HepG2 (cell line): Measurements from ENCODE around the gene ZNF792. TPM values are rescaled to one million over a fixed set of nuclear protein-coding genes. Genes with fewer than 3 reads are reported as not detected.
A peak's percentile ranks its signal among the peaks of the same experiment; 100 is the strongest.

Experiments used
- AKNA ChIP-seq: sonication (generic); formaldehyde crosslinking; IDR thresholded peaks from 2 replicates; pipeline ENCODE4 v1.4.0; 2020; ENCODE audit warnings: missing genetic modification reagents, borderline replicate concordance
- ARID2 ChIP-seq: sonication (generic); formaldehyde crosslinking; IDR thresholded peaks from 2 replicates; pipeline ENCODE4 v1.8.1; 2022; ENCODE audit warnings: mild to moderate bottlenecking, missing genetic modification reagents, borderline replicate concordance
- FUBP1 ChIP-seq: sonication (generic); formaldehyde crosslinking; IDR thresholded peaks from 2 replicates; pipeline ENCODE4 v1.5.1; 2020; ENCODE audit warnings: missing genetic modification reagents, mild to moderate bottlenecking, borderline replicate concordance
- MXD1 ChIP-seq: sonication (generic); formaldehyde crosslinking; IDR thresholded peaks from 2 replicates; pipeline ENCODE4 v1.4.0; 2020; ENCODE audit warnings: mild to moderate bottlenecking, missing genetic modification reagents
- SIX1 ChIP-seq: sonication (generic); formaldehyde crosslinking; IDR thresholded peaks from 2 replicates; pipeline ENCODE4 v1.4.0; 2020; ENCODE audit warnings: missing genetic modification reagents, borderline replicate concordance
- THAP7 ChIP-seq: sonication (generic); formaldehyde crosslinking; IDR thresholded peaks from 2 replicates; pipeline ENCODE4 v1.8.1; 2023; ENCODE audit warnings: mild to moderate bottlenecking, missing genetic modification reagents
- ZMYM3 ChIP-seq: sonication (generic); formaldehyde crosslinking; IDR thresholded peaks from 2 replicates; pipeline ENCODE4 v1.5.1; 2020; ENCODE audit warnings: mild to moderate bottlenecking, missing genetic modification reagents
- ZNF232 ChIP-seq: sonication (generic); formaldehyde crosslinking; IDR thresholded peaks from 2 replicates; pipeline ENCODE4 v1.4.0; 2020; ENCODE audit warnings: missing genetic modification reagents, borderline replicate concordance
- ZNF496 ChIP-seq: sonication (generic); formaldehyde crosslinking; IDR thresholded peaks from 2 replicates; pipeline ENCODE4 v1.8.1; 2023; ENCODE audit warnings: mild to moderate bottlenecking, moderate library complexity, missing genetic modification reagents; ENCODE audit not compliant: insufficient replicate concordance
- ZNF597 ChIP-seq: sonication (generic); formaldehyde crosslinking; IDR thresholded peaks from 2 replicates; pipeline ENCODE4 v1.5.0; 2020; ENCODE audit warnings: missing genetic modification reagents
- ZNF609 ChIP-seq: sonication (generic); formaldehyde crosslinking; IDR thresholded peaks from 2 replicates; pipeline ENCODE4 v1.4.0; 2020; ENCODE audit warnings: mild to moderate bottlenecking, missing genetic modification reagents, borderline replicate concordance
- ZNF772 ChIP-seq: sonication (generic); formaldehyde crosslinking; IDR thresholded peaks from 2 replicates; pipeline ENCODE4 v1.5.0; 2020; ENCODE audit warnings: mild to moderate bottlenecking, missing genetic modification reagents
- ZNF891 ChIP-seq: sonication (generic); formaldehyde crosslinking; IDR thresholded peaks from 2 replicates; pipeline ENCODE4 v1.5.0; 2020; ENCODE audit warnings: mild to moderate bottlenecking, missing genetic modification reagents
- polyA plus RNA-seq, 8 experiments: library from polyadenylated mRNA; depleted of rRNA in 3 of 8; stranded (reverse) in 7 of 8; unstranded in 1 of 8; fragments of >200 nt; fragmentation: Illumina TruSeq in 4 of 8; extraction: Trizol in 4 of 8; gene quantifications; 2 replicates each; pipeline versions ENCODE4 v1.2.1 to v1.2.3, GENCODE V29; 2011 to 2016; ENCODE audit warnings: low read depth in 4 of 8, missing spikeins in 1 of 8, mixed read lengths in 1 of 8; ENCODE audit not compliant: insufficient read depth in 1 of 8
- total RNA-seq, 5 experiments: library from RNA; depleted of rRNA; stranded (reverse); fragments of >200 nt; fragmentation: Illumina TruSeq; extraction: Trizol; gene quantifications; 2 replicates each; pipeline ENCODE4 v1.2.3, GENCODE V29; 2016; ENCODE audit warnings: low read depth in 1 of 5

Gene ZNF792
- total and polyA plus RNA-seq, 2 of the 13 experiments (the other 11 are each of a cell fraction or from before 2014, with no cell fraction given), result 5.5 to 11.5 TPM

GRCh38 chr19:35000647-35001501 lies 36.8 kb upstream of the ZNF792 start (continued):
- no peak for TF ChIP-seq SIX1 (CRISPR knock-in tag)
- 0 out of 2 replicates have a peak, but pooled peaks have one; percentile 46 for TF ChIP-seq ZNF772
- no peak for TF ChIP-seq MXD1
- TF ChIP-seq AKNA (CRISPR knock-in tag), result no peak
- no peak for TF ChIP-seq THAP7
- TF ChIP-seq ZMYM3 (CRISPR knock-in tag), result no peak
- no peak for TF ChIP-seq ZNF891 (CRISPR knock-in tag)
- no peak for TF ChIP-seq ZNF597 (CRISPR knock-in tag)
- no peak for TF ChIP-seq FUBP1
- peak; percentile 44; the same call in 1 of the 2 replicates for TF ChIP-seq ZNF609
- no peak for TF ChIP-seq ZNF232 (CRISPR knock-in tag)
- no peak for TF ChIP-seq ARID2
- no peak for TF ChIP-seq ZNF496 (CRISPR knock-in tag)
